Left forelimb (tissue), 1 donor: ENCODE results near the gene LIPM.

ENCODE experiments used
- DNase-seq: peaks from one replicate; pipeline ENCODE4 v3.0.0-alpha.2; 2018; ENCODE audit warnings: low spot score

Gene LIPM

GRCh38 chr10:88838766-88839350, 36.3 kb downstream of the LIPM start:
- no peak for DNase-seq

GRCh38 chr10:88840104-88840503, 37.6 kb downstream of the LIPM start:
- no peak for DNase-seq

DNA sequence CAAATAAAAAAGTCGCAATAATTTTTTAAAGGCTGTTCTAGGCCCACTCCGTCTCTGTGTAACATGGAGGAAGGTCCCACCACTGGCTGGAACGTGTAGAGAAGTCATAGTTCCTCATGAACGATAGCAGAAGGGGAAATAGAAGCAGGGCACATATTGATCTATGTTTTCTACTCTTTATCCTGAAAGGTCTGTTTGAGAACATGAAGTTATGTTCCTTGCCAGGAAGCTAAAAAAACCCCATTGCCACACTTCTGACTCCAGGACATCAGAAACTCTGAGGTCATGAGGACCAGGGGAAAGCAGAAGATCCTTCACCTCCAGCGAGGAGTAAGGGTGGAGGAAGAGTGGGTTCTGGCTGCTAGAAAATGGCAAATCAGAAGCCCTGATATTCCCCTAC, 38.4 kb downstream of the LIPM start:
- no peak for DNase-seq

- DNase-seq = no peak
Measured at GRCh38 chr10:88841316-88842111, 39.0 kb downstream of the LIPM start.

DNA sequence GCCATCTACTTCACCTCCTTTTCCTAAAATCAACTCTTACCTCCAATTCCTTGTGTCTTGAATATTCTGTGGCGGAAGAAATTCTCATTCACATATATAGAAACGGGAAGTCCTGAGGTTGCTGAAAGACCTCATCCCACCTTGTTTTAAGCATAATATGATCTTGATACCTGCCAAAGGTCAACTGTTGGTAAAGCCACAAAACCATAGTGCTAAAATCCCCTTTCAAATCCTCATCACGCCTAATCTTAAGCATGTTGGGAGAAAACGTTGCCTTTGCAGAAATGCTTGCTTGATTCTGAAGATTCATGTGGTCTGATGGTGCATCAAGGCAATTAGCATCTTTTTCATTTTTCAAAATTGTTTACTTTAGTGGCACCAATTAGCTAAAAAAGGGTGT, 40.6 kb downstream of the LIPM start:
- no peak for DNase-seq

DNA sequence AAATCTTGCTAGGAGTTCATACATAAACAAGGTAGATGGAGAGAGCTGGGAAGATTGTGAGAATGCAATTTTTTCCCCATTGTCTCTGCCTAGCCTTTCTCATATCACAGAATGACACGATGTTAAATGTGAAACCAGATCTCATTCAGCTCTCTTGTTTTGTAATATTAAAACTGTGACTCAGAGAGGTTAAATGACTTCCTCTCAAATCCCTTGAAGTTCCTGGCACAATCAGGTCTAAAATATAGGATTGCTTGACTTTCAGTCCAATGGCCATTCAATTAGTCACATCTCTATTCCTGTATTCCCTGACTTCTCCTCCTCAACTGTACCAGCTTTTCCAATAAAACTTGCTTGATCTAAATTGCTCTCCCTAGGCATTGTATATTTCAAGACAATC, 46.0 kb downstream of the LIPM start:
- DNase-seq = no peak

GRCh38 chr10:88849234-88849633, 46.7 kb downstream of the LIPM start:
- no peak for DNase-seq

- no peak for DNase-seq
Measured at GRCh38 chr10:88850712-88851111, 48.2 kb downstream of the LIPM start.

DNA sequence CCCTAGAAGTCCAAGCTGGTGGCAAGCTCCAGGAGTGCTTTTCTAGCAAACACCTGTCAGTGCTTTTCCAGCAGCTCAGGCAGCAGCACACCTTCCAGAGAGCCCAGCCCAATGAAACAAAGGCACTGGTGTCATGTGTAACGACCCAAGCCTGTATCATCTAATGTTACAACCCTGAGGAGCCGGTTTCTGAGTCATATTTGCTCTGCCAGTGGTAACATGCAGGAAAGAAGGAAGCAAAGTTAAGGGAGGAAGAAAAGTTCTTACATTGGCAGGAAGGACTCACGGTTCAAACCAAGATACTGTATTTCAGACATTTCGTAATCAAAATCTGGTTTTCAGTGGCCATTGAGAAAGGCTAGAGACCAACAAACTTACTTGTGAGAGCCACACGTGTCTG, 49.2 kb downstream of the LIPM start, which contains the start of gene ANKRD22:
Gene ANKRD22, minus strand, starts transcription at position 139 of the 400 bp plus-strand sequence. CDS start 237 bp downstream, outside the sequence.
- no peak for DNase-seq

DNA sequence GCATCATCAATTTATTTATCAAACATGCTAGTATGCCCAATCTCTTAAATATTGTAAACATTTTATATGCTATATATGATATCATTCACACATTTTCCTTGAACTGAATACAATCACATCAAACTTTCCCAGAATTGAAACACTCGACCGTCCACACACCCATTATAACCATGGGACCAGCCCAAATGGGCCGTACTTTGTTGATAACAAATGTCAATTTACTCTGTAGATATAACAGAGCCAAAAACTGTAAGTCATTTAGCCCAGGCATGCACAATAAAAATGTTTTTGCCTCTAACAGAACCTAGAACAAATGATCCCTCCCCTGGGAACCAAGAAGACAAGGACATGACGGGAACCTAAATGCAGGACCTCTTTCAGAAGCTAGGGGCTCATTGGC, 49.8 kb downstream of the LIPM start:
- no peak for DNase-seq

DNA sequence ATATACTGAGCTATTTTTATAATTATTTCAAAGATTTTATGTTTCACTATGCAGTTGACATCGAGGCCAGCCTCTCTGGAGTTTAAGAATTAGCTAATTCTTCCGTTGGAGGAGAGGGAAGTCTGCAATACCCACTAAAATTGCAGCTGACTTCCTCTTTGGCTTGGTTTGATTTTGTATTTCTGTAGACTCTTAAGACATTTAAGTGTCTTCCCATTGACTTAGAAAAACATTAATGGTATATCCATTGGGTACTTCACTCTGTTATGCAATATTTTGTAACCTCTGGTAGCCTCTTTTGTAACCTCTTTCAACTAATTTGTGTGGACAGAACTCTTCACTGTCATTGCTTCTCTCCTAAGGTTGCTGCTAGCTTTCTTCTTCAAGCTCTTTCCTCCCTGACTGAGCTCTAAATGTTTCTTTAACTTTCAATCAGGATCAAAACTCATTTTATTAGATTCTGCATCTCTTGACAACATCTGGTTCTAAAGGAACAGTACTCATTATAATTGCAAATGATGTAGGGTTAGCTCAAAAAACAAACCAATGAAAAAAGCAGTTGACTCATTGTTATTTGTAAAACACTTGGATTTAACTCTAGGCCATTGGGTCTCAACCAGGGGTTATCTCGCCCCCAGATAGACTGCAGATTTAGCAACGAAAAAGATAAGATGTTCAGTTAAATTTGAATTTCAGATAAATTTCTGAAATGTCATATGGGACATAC, 50.8 kb downstream of the LIPM start:
- no peak for DNase-seq

DNA sequence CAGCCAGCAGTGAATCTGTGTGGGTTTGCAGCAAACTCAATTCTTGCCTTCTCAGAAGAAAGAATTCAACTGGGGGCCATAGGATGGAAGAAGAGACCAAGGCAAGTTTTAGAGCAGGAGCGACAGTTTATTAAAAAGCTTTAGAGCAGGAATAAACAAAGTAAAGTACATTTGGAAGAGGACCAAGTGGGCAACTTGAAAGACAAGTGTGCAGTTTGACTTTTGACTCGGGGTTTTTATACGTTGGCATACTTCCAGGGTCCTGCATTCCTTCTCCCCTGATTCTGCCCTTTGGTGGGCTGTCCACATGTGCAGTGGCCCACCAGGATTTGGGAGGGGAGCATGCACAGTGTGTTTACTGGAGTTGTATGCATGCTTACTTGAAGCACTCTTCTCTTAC, 52.2 kb downstream of the LIPM start:
- DNase-seq = no peak

- no peak for DNase-seq
Measured at GRCh38 chr10:88857831-88858230, 55.3 kb downstream of the LIPM start.

- no peak for DNase-seq
Measured at GRCh38 chr10:88858491-88858890, 56.0 kb downstream of the LIPM start.

DNA sequence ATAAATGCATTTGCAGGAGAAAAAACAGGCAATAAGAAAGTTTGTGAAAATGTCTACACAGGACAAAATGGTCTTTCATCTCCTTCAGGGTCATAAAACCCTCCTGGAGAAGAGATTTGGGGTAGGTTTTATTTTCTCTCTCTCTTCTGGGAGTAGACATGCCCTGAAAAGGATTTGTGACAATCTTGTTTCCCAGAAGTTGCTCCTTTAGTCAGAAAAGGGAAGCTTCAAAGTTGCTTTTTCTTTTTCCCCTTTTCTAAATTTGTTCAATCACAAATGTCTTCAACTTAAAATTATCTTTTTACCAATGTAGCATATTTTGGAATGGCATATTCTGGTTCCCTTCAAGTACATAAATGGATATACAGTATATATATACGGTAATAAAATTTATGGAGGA, 58.5 kb downstream of the LIPM start:
- no peak for DNase-seq

- no peak for DNase-seq
Measured at GRCh38 chr10:88865281-88865876, 62.8 kb downstream of the LIPM start.

DNA sequence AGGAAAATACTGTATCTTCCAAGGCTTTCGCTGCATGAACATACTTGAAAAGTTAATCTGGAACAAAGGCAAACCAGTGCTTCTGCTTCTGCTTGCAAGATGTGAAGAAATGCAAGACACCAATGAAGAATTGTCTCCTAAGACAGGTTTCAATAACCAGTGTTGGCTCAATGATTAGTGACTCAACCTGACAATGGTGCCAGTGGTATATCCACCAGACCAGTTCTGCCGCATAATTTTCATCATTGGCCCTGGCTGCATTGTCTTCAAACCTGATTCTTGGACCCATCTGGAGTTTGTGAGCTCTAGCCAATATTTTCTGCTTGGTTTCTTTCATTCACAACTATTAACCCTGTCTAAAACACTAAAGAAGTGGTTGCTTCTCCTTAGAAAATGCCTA, 63.9 kb downstream of the LIPM start:
- no peak for DNase-seq

- DNase-seq = no peak
Measured at GRCh38 chr10:88870089-88870488, 67.6 kb downstream of the LIPM start.
